Measurements from ENCODE around the gene PLA2G4B.

DNA sequence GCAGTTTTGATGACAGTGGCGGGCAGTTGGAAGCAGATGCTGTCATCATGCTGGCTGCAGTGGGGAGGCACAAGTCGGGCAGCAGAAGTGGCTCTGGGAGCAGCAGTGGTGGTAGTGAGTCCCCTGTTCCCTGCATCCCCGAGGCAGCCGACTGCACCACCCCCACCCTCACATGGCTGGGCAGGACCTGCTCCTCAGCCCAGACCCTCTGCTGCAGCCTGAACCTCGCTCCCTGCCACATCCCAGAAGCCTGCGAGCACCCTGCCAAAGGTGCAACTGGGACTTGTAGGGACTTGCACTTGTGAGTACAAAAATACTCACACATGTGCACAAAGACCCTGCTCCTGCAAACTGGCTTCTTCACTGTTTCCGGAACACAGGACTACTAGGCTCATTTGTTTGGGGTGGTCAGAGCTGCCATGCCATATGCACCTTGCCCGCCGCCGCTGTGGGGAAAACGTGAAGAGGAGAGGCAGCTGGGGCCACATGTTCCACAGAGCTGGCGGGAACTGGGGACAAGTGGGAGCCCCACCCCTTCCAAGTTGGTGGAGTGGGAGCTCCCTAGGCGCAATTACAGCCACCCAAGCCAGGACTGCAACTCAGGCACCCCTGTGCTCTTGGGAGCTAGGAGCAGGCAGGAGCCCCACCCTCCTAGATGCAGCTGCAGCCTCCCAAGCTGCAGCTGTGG, 8.5 kb upstream of the PLA2G4B start:
- TF ChIP-seq, protein P1, sequence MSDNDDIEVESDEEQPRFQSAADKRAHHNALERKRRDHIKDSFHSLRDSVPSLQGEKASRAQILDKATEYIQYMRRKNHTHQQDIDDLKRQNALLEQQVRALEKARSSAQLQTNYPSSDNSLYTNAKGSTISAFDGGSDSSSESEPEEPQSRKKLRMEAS (IDR thresholded peaks at IDR 0.05; ENCODE audit: low read depth, low read length) = no peak
- TF ChIP-seq CTCF (IDR thresholded peaks at IDR 0.05 in 2 of 3, conservative IDR thresholded peaks at IDR 0.05 in 1 of 3; ENCODE audit: control insufficient read depth in 2 of 3, extremely low read depth in 1 of 3, insufficient read depth in 1 of 3, low read depth in 3 of 3, low read length in 3 of 3) = no peak
- TF ChIP-seq MYC (IDR thresholded peaks at IDR 0.05; ENCODE audit: insufficient read depth, insufficient read length, insufficient replicate concordance, low read length, severe bottlenecking) = no peak
- TF ChIP-seq SREBF2 (IDR thresholded peaks at IDR 0.05; ENCODE audit: low read length) = no peak
- no peak for TF ChIP-seq EZH2 (IDR thresholded peaks at IDR 0.05; ENCODE audit: borderline replicate concordance, control insufficient read depth, low read depth, low read length)

All from GM12878 (cell line).